SKM-1 treated with dmso at 0.1 percent for 144 hours (cell line): ENCODE data around the gene FEM1B.

Experiments used
- DNase-seq: peaks from one replicate; lab custom pipeline; 2025; ENCODE audit not compliant: unreplicated experiment; lab: John Stamatoyannopoulos, UW

Gene FEM1B

DNA sequence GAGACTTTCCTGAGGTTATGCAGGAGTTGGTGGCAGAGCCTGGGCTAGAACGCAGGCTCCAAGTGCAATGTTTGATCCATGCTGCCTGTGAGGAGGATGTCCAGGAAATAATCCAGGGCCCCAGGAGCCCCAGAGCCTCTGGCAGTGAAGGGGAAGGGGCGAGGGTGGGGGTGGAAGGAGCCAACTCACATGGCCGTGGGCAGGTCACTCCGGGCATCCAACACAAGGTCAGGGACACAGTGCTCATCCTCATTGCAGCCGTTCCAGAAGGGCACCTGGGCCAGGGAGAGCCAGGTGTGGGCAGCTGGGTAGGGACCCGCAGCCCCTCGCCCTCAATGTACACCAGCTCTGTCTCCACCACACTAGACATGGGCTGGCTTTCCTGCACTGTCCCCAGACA lies 43.7 kb downstream of the FEM1B start:
- no peak for DNase-seq

- DNase-seq, result no peak
These were observed 45.3 kb downstream of the FEM1B start for GRCh38 chr15:68322796-68323195.

GRCh38 chr15:68325726-68326125 lies 48.2 kb downstream of the FEM1B start:
- DNase-seq, result no peak

DNA sequence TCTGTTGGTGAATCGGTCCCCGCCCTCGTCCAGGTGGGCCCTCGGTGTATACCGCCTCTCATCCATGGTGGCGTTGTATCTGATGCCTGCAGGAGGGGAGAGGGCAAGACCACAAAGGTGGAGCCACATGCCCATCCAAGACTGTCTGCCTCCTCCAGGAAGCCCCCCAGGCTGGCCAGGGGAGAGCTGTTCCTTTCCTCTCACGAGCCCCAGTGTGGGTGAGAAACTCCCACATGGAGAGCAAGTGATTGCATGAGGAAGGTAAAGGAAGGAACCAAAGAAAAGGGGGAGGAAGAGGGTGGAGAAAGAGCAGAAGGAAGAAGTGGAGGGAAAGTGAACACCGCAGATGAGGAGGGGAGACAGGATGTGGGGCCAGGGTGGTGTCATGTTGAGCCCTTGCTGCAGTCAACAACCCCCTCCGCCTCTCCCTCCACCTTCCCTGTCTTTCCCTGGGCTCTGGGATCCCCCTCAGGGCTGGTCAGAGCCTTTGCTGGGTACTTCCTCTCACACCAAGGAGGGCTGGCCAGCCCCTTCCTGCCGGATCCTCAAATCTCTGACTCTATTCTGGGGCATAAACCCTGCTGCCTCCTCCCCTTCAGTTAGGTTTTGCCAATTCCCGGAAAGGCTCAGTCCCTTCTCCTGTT lies 49.3 kb downstream of the FEM1B start:
- peak; percentile 23 for DNase-seq

DNA sequence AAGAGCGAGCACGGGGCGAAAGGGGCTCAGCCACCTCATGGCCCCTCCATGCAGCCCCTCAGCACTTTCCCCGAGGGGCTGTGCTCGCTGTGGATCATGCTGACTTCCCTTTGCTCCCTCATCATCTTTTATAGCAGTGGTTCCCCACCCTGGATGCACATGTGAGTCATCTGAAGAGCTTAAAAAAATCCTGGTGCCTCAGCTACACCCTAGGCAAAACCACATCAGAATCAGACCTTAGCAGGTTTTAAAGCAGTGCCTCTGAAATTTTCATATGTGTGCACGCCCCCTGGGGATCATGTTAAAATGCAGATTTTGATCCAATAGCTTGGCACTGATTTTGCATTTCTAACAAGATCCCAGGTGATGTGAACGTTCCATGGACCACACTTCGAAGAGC lies 50.9 kb downstream of the FEM1B start:
- DNase-seq, result no peak

DNA sequence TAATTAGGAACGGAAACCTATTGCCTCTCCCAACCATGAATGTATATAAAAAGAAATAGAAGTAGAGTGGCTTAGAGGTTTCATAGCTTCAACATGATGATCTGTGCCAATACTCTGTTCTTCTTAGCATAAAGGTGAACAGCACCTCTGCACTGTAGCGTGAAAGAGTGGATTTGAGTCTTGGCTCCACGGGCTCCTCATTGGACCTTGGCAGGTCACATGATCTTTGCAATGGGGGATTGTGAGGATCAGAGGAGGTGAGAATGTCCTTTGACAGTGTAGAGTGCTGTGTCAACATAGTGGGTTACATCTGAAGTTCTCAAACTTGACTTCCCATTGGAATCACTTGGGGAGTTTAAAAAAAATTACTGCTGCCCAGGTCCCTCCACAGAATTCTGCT lies 51.4 kb downstream of the FEM1B start:
- no peak for DNase-seq

DNA sequence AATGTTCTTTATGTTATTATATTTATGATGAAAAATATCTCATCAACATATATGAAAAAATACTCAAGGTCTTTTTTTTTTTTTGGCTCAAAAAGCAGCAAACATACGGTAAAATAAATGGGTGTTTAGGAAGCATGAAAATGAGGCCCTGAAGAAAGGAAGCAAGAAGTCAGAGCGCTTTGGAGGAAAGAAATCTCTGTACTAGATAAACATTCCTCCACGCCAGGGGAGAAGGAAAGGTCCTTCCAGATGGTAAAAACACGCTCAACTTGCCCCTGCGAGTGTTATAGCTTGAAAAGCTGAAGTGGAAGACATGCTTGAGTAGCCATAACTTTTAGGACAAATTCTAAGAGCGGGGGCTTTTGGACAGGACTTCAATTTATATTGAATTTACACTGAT lies 52.9 kb downstream of the FEM1B start:
- no peak for DNase-seq

- no peak for DNase-seq
These were observed 53.4 kb downstream of the FEM1B start for GRCh38 chr15:68330901-68331300.

- no peak for DNase-seq
These were observed 54.7 kb downstream of the FEM1B start for GRCh38 chr15:68332266-68332665.

DNA sequence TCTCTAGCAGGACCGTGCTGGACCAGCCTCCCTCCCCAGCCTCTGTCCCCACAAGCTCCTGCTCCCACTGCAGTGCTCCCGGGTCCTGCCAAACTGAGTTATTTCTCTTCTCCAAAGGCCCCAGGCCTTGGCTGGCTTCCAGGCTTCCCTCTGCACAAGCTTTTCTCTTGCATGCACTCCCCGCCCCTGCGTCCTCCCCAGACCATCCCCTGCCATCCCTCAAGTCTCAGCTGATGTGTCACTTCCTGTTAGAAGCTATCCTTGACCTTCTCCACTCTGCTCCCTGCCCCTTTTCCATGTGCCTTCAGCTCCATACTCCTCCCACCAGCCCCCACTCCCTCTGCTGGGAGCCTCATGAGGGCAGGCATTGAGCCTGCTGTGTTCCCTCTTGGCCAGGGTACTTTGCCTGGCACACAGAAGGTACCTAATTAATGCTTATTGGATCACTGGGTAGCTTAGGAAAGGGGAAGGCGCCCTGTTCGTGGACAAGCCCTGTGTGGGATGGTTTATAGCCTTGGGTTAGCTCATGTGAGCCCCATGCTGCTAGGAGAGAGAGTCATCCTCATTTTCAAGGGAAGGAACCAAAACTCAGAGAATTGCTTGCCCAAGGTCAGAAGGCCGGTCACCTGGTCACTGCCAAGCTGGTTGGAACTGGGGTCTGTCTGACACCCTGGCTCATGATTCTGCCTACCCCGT lies 56.4 kb downstream of the FEM1B start:
- DNase-seq, result no peak

GRCh38 chr15:68334661-68335124 lies 57.1 kb downstream of the FEM1B start:
- DNase-seq, result no peak

DNA sequence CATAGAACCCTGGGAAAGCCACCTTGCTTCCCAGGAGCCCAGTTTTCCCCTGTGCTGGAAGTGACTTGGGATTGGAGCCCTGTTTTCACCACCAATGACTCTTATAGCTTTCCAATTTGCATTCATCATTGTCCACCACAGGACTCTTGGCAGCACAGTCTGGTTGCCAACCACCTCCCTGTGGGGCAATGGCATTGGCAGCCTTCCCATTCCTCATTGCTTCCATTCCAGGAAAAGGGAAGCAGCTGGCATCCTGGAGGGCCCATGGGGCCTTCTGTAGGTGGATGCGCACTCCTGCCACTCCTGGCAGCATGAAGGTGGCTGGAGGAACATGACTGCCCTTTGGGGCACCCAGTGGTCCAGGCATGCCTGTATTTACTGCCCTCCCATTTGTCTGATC lies 57.7 kb downstream of the FEM1B start:
- no peak for DNase-seq

GRCh38 chr15:68335655-68336054 lies 58.1 kb downstream of the FEM1B start:
- no peak for DNase-seq

GRCh38 chr15:68336516-68336915 lies 59.0 kb downstream of the FEM1B start:
- DNase-seq, result no peak

DNA sequence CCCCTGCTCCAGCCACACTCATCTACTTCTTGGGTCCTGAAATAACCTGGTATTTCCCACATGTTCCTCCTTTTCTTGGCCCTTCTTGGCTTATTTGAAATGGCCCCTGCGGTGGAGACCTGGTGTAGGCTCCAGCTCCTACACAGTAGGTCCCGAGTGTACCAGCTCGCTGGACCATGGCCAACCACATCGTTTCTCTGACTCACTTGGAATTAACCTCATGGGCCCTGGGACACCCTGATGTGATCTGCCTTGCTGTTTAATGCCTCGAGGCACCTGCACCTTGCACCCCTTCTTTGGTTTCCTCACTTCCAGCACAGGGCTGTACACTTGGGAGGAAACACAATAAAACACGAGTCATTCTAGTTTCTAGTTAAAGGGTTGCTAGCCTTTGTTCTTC lies 60.3 kb downstream of the FEM1B start:
- no peak for DNase-seq

DNA sequence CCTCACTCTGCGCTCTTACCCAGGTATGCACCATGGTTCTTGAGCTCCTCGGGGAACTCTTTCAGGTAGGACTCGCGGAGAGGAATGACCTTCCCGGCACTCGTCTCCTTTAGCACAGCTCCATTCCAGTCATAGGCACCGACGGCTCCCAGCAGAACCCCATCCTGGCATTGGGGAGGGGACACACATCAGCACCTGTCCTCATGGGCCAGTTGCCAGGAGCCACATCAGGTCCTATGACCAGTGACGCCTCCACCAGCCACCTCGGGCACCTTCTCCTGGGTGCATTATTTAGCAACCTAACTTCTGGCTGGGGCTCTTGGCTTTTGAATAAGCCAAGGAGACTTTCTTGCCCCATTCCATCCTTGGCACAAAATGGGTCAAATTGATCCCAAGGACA lies 61.9 kb downstream of the FEM1B start:
- no peak for DNase-seq

- no peak for DNase-seq
These were observed 63.5 kb downstream of the FEM1B start for GRCh38 chr15:68340726-68341671.

DNA sequence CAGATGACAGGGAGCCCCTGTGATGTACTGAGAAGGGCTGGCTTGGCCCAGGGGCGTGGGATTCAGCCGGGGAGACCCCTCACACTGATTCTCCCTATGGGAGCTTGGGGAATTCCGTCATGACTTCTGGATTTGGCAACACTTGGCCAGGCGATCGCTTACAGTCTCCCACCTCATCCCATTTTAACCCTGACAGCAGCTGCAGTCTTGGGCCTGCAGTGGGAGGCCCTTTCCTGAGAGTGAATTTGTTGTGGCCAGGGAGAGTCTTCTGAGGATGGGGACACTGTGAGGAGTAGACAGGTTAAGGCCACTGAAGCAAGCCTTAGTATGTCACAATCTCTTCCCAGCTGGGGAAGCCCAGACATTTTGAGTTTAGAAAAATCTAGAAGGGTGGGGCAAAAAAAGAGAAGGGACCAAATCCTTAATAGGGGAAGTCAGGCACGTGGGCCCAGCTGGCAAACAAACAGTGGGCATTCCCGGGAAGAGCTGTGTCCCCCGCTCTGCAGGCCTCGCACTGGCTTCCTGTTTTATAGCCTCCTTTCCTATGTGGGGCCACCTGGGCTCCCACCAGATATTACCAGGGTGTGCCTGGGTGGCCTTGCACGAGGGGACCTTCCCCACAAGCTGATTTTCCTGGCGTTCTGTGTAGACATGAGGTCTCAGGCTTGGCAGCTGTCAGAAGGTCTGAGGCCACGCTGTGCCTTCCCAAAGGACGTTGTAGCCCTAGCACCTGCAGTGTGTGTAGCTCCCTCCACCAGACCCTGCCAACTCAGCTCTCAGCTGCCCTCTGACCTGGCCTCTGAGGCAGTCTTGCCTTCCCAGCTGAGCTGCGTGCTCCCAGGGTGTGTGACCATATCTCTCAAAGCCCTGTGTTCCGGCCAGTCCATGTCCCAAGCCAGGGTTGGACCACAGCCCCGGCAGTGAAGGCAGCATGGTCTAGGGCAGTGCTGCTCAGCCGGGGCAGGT lies 64.5 kb downstream of the FEM1B start:
- DNase-seq, result peak; percentile 20

GRCh38 chr15:68343579-68344225 lies 66.2 kb downstream of the FEM1B start:
- no peak for DNase-seq

DNA sequence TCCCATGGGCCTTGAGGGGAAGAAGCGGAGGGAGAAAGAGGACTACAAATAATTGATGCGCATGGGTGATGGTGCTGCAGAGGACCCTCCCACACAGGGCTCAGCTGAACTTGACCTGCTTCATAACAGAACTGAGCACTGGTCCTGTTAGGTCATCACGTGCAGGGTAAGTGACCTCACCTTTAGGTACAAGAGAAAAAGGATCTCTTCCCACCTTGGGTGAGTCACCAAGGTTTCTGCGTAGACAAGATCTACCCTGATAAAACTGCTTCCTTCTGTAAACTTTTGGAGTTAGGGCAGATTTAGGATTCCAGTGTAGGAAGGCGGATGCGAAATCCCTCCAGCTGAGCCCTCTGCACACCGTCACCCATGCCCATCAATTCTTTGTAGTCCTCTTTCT lies 67.1 kb downstream of the FEM1B start:
- no peak for DNase-seq
